ENCODE data around the gene DES. TPM values are rescaled to one million over a fixed set of nuclear protein-coding genes. Genes with fewer than 3 reads are reported as not detected.
"Not testable (repeated sequence)": the region's sequence is repeated elsewhere in the genome, so short reads cannot be mapped to it uniquely, and the experiment has no call there.

Gene DES
- total RNA-seq, 2 experiments from 2014 or later: not detected

GRCh38 chr2:219387306-219388120 is 30.7 kb upstream of the DES start, which contains the start of gene DNPEP:
DNPEP (minus strand) TSS chr2:219387912; CDS start chr2:219387794, 118 bp downstream.
- peak within 1 kb of the TSS; percentile 90 for H3K4me3 Mint-ChIP-seq
- peaks cover 14% of the 10 kb centered on the region for H3K36me3 Mint-ChIP-seq (ENCODE audit: low read depth)
- no peaks in the 10 kb centered on the region for H3K9me3 Mint-ChIP-seq
- H3K27ac Mint-ChIP-seq: peak within 1 kb of the TSS; percentile 86
- intact Hi-C loops (cut with micrococcal nuclease): loop anchor here (1.0 to 5.0 kb wide), 21 partner anchors 53 to 1775 kb away; partner anchors contain the start of genes AAMP, ABCB6, ANKZF1 and ATG9A
- peaks cover 23% of the 10 kb centered on the region for H3K4me1 Mint-ChIP-seq (ENCODE audit: low read depth)
- CTCF ChIA-PET: interaction anchor here (0.9 to 3.5 kb wide), 4 partner anchors 15 to 215 kb away, joined by 3 to 38 read pairs (median 5); no protein-coding TSS in a partner anchor
- peak; percentile 79 for DNase-seq
- H3K27me3 Mint-ChIP-seq (ENCODE audit: low read depth): no peaks in the 10 kb centered on the region

- peaks cover 14% of the 10 kb centered on the region for H3K36me3 Mint-ChIP-seq (ENCODE audit: low read depth)
- CTCF ChIA-PET: interaction anchor here (0.6 to 3.5 kb wide), 13 partner anchors 9 to 216 kb away, joined by 3 to 38 read pairs (median 4); no protein-coding TSS in a partner anchor
- H3K27me3 Mint-ChIP-seq (ENCODE audit: low read depth): no peaks in the 10 kb centered on the region
- peak; percentile 98 for DNase-seq
- intact Hi-C loops (cut with micrococcal nuclease): loop anchor here (1.0 to 5.0 kb wide), 19 partner anchors 52 to 1776 kb away; partner anchors contain the start of genes AAMP, ANKZF1, ATG9A and BCS1L
- peaks cover 23% of the 10 kb centered on the region for H3K4me1 Mint-ChIP-seq (ENCODE audit: low read depth)
- peak overlapping the region; percentile 90 for H3K4me3 Mint-ChIP-seq
- peak overlapping the region; percentile 59 for H3K27ac Mint-ChIP-seq
- peaks cover 3% of the 10 kb centered on the region for H3K9me3 Mint-ChIP-seq
These were observed 29.9 kb upstream of the DES start for GRCh38 chr2:219388121-219388906.

GRCh38 chr2:219388907-219389156 is 29.3 kb upstream of the DES start:
- CTCF ChIA-PET: interaction anchor here (0.6 to 3.5 kb wide), 11 partner anchors 9 to 141 kb away, joined by 3 to 38 read pairs (median 4); no protein-coding TSS in a partner anchor
- H3K27me3 Mint-ChIP-seq (ENCODE audit: low read depth): no peaks in the 10 kb centered on the region

GRCh38 chr2:219392754-219393153 is 25.4 kb upstream of the DES start:
- intact Hi-C loops (cut with micrococcal nuclease): no loop called here
- DNase-seq: no peak
- Mint-ChIP-seq H3K4me1 (ENCODE audit: low read depth) (peaks cover 16% of the 10 kb centered on the region), H3K4me3 (no peak overlapping the region), H3K27ac (no peak overlapping the region), H3K27me3 (ENCODE audit: low read depth) (no peaks in the 10 kb centered on the region), H3K9me3 (peaks cover 3% of the 10 kb centered on the region), H3K36me3 (ENCODE audit: low read depth) (no peaks in the 10 kb centered on the region)
- CTCF ChIA-PET: interaction anchor here (0.6 to 3.4 kb wide), 4 partner anchors 10 to 721 kb away, joined by 3 to 17 read pairs (median 4); no protein-coding TSS in a partner anchor

More at GRCh38 chr2:219388907-219389156, 29.3 kb upstream of the DES start:
- intact Hi-C loops (cut with micrococcal nuclease): loop anchor here (1.0 to 5.0 kb wide), 19 partner anchors 52 to 1777 kb away; partner anchors contain the start of genes AAMP, ANKZF1, ATG9A and BCS1L
- Mint-ChIP-seq H3K27ac (peak overlapping the region; percentile 36), H3K9me3 (peaks cover 3% of the 10 kb centered on the region), H3K4me3 (peak overlapping the region; percentile 90), H3K4me1 (ENCODE audit: low read depth) (peaks cover 23% of the 10 kb centered on the region), H3K36me3 (ENCODE audit: low read depth) (peaks cover 11% of the 10 kb centered on the region)
- DNase-seq: no peak

- intact Hi-C loops (cut with micrococcal nuclease); H3K4me3 Mint-ChIP-seq; H3K27ac Mint-ChIP-seq; H3K36me3 Mint-ChIP-seq (ENCODE audit: low read depth); H3K9me3 Mint-ChIP-seq; CTCF ChIA-PET; H3K27me3 Mint-ChIP-seq (ENCODE audit: low read depth); H3K4me1 Mint-ChIP-seq (ENCODE audit: low read depth); DNase-seq: not testable (repeated sequence)
These were observed 23.1 kb upstream of the DES start for GRCh38 chr2:219395056-219395455.

- peaks cover 10% of the 10 kb centered on the region for H3K4me1 Mint-ChIP-seq (ENCODE audit: low read depth)
- H3K36me3 Mint-ChIP-seq (ENCODE audit: low read depth): no peaks in the 10 kb centered on the region
- DNase-seq: no peak
- intact Hi-C loops (cut with micrococcal nuclease): no loop called here
- H3K9me3 Mint-ChIP-seq: peaks cover 3% of the 10 kb centered on the region
- CTCF ChIA-PET: no interaction called here
- no peaks in the 10 kb centered on the region for H3K27me3 Mint-ChIP-seq (ENCODE audit: low read depth)
- no peak overlapping the region for H3K27ac Mint-ChIP-seq
- no peak overlapping the region for H3K4me3 Mint-ChIP-seq
These were observed 22.6 kb upstream of the DES start for GRCh38 chr2:219395609-219396008.

GRCh38 chr2:219396863-219397457 is 21.2 kb upstream of the DES start:
- DNase-seq: no peak
- CTCF ChIA-PET: no interaction called here
- intact Hi-C loops (cut with micrococcal nuclease): no loop called here
- Mint-ChIP-seq H3K4me1 (ENCODE audit: low read depth) (peaks cover 10% of the 10 kb centered on the region), H3K27me3 (ENCODE audit: low read depth) (no peaks in the 10 kb centered on the region), H3K27ac (no peak overlapping the region), H3K9me3 (peaks cover 3% of the 10 kb centered on the region), H3K4me3 (no peak overlapping the region), H3K36me3 (ENCODE audit: low read depth) (no peaks in the 10 kb centered on the region)

GRCh38 chr2:219398721-219399363 is 19.3 kb upstream of the DES start:
- Mint-ChIP-seq H3K4me3 (no peak overlapping the region), H3K4me1 (ENCODE audit: low read depth) (peaks cover 10% of the 10 kb centered on the region), H3K27ac (no peak overlapping the region), H3K36me3 (ENCODE audit: low read depth) (no peaks in the 10 kb centered on the region), H3K27me3 (ENCODE audit: low read depth) (no peaks in the 10 kb centered on the region), H3K9me3 (no peaks in the 10 kb centered on the region)
- CTCF ChIA-PET: interaction anchor here (1.2 to 1.3 kb wide), 3 partner anchors 10 to 239 kb away, joined by 3 to 7 read pairs (median 3); no protein-coding TSS in a partner anchor
- intact Hi-C loops (cut with micrococcal nuclease): no loop called here
- no peak for DNase-seq

GRCh38 chr2:219399716-219400478 is 18.3 kb upstream of the DES start:
- Mint-ChIP-seq H3K4me1 (ENCODE audit: low read depth) (peaks cover 10% of the 10 kb centered on the region), H3K36me3 (ENCODE audit: low read depth) (no peaks in the 10 kb centered on the region), H3K27ac (no peak overlapping the region), H3K27me3 (ENCODE audit: low read depth) (no peaks in the 10 kb centered on the region), H3K9me3 (no peaks in the 10 kb centered on the region), H3K4me3 (no peak overlapping the region)
- intact Hi-C loops (cut with micrococcal nuclease): no loop called here
- CTCF ChIA-PET: interaction anchor here (5.2 to 6.1 kb wide), 2 partner anchors 11 to 129 kb away, joined by 38 to 78 read pairs; partner anchors contain the start of gene DNPEP
- DNase-seq: no peak

- CTCF ChIA-PET: interaction anchor here (5.2 to 6.1 kb wide), 2 partner anchors 11 to 128 kb away, joined by 38 to 78 read pairs; partner anchors contain the start of gene DNPEP
- no peak for DNase-seq
- Mint-ChIP-seq H3K4me3 (no peak overlapping the region), H3K27me3 (ENCODE audit: low read depth) (no peaks in the 10 kb centered on the region), H3K4me1 (ENCODE audit: low read depth) (peaks cover 10% of the 10 kb centered on the region), H3K27ac (no peak overlapping the region), H3K36me3 (ENCODE audit: low read depth) (no peaks in the 10 kb centered on the region), H3K9me3 (no peaks in the 10 kb centered on the region)
- intact Hi-C loops (cut with micrococcal nuclease): no loop called here
These were observed 17.6 kb upstream of the DES start for GRCh38 chr2:219400562-219400961.

- no peak overlapping the region for H3K4me3 Mint-ChIP-seq
- H3K36me3 Mint-ChIP-seq (ENCODE audit: low read depth): no peaks in the 10 kb centered on the region
- intact Hi-C loops (cut with micrococcal nuclease): loop anchor here (2.0 kb wide), 1 partner anchor 287 kb away; no protein-coding TSS in a partner anchor
- peaks cover 10% of the 10 kb centered on the region for H3K4me1 Mint-ChIP-seq (ENCODE audit: low read depth)
- H3K27me3 Mint-ChIP-seq (ENCODE audit: low read depth): no peaks in the 10 kb centered on the region
- no peak for DNase-seq
- no peaks in the 10 kb centered on the region for H3K9me3 Mint-ChIP-seq
- no peak overlapping the region for H3K27ac Mint-ChIP-seq
- CTCF ChIA-PET: interaction anchor here (0.6 to 6.1 kb wide), 14 partner anchors 9 to 144 kb away, joined by 3 to 78 read pairs (median 5); partner anchors contain the start of gene DNPEP
These were observed 16.6 kb upstream of the DES start for GRCh38 chr2:219401606-219402005.
